Activated CD4-positive, alpha-beta T cell treated with anti-CD3 and anti-CD28 coated beads for 48 hours (primary cell): ENCODE data around the gene FAM240A.

ENCODE experiments used
- DNase-seq: peaks from one replicate; pipeline ENCODE4 v3.0.0-alpha.2; 2020

The FAM240A gene

DNA sequence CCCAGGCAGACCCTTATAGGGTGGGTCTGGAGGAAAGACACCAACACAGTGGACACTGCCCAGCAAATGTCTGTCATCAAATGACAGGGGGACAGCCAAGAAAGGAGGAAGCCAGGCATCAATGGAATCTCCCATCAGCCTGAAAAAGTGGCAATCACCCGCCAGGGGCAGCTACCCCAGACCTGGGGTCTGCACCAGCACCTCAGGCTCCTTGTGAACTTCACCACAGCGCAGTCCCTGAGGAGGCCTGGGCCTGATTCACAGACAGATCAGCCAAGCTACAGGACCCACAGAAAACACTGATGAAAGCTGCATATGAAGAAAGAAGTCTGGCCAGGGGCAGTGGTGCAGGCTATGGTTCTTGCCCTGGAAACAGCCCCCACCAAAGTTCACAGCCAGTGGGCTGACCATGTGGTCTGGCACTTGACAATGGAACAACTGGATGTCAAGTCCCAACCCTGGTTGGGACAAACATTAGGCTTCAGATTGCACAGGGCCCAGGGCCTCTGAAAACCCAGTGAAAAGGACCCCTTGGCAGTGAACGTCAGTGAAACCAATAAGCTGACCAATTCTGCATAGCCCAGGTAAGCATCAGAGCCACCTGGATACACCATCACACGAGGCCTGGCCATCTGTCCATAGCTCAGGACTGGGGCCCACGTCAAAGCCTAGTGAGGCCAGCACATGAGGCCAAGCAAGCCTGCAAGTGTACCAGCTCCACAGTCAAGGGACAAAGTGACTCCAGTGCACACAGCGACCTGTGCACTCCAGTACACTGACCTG is 52.1 kb downstream of the FAM240A start:
- no peak for DNase-seq

DNA sequence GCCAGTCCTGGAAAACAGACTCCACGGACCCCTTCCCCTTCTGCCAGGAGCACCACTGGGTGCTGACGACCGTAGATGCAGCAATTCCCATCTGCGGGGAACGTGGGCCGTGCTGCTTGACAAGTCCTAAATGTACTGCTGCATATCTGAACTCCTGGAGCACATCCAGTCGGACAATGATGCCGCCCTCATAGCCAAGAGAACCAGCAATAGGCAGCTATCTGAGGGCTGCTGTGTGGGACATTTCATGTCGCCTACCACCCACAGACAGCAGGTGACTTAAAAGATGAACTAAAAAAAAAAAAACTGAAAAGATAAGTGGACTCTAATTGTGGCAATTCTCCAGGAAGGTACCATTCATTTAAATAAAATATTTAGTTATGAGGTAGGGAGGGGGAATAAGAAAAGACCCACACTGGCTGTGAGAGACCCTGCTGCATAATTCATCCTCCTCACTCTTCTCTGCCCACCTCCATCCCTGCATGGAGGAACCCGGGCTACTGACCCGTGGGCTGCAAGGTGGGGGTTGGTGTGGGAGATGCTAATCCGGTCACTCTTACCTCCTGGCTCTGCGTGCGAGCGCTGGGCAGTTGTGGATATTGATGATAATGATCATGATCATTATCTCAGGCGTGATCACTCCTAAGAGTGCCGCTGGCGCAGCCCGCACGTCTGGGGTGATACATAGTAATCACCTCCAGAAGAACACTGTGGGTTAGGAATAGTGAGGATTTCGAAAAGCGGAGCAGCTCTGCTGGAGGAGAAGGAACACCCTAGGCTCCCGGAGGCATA is 52.8 kb downstream of the FAM240A start:
- peak; percentile 1 for DNase-seq

DNA sequence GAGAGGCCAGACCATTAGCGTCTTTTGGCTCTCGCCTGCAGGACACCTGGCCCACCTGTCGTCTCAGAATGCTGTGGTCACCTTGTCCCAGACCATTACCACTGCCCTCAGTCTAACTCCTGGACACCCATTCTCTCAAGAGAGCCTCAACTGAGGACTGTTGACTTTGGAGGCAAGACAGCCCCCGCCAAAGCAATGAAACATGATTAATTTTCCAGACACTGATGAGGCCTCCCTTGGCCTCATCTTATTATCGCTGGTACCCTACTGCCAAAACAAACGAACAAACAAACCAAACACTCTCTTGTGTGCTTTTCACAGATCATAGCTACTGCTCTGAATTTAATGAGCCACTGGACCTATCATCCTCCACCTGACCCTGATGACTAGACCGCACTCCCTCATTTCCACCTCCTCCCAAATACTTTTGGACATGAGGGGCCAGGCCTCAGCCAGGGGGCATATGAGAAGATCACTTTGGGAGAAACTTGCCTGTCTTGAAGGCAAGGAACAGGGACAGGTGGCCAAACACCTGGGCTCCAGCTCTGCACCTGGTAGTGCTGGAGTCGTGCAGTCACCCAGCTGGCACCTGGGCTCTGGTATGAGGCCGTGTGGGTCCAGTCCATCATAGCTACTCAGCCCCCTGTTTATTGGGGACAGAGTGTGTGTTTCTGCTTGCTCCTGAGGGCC is 53.6 kb downstream of the FAM240A start:
- DNase-seq, result peak; percentile 0

DNA sequence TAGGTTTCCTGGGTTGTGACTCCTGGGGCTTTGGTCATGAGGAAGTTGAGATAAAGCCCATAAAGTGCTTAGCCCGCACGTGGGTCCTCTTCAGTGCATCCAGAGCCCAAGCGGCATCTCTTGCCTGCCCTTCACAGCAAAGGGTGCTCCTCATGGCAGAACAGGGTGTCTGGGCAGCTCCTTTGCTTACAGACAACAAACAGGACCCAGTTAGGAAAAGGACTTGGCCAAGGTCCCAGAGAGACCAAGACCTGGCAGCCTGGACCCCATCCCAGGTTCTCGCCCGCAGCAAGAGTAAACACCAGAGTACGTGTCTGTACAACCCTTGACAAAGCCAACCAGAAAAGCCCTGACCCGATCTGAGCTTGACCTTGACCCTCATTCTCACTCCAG is 54.1 kb downstream of the FAM240A start:
- DNase-seq, result no peak

DNA sequence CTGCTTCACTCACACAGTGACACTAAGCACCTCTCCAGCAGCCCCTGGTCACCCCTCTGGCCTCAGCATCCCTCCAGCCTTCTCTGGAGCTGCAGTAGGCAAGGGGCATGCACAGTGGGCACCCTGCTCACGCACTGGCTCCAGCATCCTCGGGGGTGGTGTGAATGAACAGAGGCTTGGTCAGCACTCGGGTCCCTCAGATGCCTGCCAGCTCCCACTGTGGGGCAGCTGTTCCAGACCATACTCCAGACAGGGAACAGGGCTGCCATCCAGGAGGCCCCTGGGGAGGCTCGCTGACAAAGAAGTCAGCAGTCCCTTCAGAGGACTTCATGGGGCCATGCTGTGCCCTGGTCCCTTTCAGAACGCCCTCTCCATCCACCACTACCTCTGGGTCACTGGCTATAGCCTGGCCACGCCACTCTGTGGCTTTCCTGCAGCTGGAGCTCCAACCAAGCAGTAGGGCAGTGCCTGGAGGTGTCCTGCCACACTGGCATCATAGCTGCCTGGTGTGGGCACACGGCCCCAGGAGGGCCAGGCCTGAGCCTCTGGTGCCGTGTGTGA is 54.8 kb downstream of the FAM240A start:
- peak; percentile 1 for DNase-seq

DNA sequence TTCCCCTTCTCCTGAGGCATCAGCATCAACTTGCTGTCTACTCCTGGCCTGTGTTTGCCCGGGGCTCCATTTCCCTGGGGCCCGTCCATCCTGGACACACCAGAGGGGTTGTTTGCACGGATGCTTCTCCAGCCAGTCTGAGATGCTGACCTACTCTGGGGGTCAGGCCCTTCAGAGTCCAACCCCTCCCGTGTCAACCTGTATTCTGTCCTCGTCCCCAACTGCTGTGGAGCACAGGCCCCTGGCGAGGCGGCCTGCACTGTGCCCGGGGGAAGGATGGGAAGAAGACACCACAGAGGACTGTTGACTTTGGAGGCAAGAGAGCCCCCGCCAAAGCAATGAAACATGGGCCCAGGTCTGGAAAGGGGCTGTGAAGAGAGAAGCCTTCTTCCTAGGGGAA is 55.3 kb downstream of the FAM240A start:
- DNase-seq, result peak; percentile 2

DNA sequence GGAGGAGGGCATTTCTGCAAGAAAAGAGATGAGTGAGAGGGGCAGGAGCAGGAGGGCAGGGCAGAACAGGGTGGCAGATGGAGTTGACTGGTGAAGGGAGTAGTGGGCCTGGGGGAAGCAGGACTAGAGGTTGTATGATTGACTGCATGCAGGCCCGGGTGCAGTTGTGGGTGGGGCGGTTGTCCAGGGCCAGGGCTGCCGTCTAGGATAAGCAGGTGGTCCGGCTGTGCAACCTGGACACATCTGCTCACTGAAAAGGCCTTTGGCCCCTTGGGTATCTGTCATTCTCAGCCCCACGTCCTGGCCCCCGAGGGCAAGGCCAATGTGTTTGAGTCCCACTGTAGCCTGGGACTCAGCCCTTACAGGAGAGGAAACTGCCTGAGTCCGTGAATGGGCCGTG is 55.8 kb downstream of the FAM240A start:
- peak; percentile 0 for DNase-seq

DNA sequence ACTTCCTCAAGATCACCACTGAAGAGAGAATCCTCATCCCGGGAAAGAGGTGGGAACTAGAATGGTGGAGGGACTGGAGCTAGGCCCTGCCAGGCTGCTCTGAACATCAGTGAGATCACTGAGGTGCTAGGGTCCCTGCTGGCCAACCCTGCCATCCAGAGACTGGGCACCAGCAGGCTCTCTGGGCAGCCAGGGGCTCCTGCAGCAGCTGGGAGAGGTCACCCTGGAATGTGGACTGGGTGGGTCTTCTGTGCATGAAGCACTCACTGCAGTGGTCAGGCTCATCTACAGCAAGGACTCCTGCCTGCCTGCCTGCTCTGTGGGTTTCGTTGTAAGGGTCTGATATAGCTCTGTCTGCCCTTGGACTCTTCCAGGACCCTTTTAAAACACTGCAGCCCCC is 56.3 kb downstream of the FAM240A start:
- DNase-seq, result no peak

DNA sequence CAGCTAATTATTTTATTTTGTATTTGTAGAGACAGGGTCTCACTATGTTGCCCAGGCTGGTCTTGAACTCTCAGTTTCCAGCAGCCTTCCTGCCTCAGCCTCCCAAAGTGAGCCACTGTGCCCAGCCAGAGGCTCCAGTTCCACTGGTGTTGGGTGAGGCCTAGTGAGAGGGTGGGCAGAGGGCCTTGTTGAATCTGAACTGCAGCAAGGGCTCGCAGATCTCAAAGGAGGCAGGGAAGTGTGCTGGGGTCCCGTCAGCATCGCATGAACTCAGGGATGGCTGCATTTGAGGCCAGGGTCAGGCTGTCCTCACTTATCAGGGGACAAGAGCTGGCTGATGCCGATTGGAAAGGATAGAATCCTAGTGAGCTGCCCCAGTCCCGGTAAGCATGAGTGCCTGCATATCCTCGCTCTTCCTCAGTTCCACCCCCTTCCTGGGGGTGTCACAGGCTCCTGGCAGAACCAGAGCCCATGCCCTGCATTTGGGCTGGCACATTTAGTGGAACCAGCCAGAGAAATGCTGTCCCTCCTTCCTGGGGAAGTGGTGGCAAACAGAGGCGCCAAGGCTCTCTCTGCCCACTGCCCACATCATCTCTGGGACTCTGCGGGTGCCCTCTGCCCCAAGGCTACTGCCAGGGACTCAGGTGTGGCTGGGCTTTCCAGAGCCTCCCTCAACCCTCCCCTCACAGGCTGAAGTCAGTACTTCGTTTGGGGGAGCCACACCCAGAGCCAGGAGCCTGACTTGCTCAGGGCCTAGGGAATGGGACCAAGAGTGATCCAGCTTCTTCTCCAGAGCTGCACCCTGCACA is 57.1 kb downstream of the FAM240A start:
- DNase-seq, result no peak

DNA sequence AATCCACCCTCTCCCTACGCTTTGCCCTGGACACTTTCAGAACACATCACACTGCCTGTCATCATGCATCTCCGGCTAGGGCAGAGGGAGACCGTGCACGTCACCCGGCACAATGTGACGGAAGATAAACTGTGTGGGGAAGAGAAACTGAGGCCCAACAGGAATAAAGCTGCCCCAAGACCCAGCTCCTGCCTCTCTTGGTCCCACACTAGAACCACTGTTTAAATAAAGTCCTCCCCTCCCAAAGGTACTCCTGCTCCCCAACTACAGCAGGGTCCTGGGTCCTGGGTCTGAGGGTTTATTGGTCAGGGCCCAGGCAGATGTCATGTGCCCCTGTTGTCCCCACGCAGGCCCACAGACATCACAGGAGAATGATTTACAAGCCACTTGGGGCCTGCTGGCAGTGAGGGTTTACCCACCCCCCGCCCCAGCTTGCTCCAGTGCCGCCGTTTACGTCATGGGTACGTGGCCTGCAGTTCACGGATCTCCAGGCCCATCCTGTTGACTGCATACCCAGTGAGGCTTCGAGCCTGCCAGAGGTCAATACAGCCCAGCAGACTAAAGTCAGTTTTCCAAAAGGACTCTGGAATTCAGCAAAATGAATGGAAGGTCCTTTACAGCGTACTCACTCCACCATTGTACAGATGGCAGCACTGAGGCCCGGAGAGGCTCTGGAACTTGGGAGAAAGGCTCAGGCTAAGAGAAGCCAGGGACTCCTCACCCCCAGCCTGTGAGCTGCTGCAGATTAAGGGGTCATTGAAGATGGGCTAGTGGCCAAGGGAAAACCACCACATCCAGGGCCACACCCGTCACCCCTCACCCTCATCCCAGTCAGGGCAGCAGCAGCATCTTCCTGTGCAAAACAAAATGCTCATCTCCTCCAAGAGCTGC is 57.9 kb downstream of the FAM240A start:
- no peak for DNase-seq

DNA sequence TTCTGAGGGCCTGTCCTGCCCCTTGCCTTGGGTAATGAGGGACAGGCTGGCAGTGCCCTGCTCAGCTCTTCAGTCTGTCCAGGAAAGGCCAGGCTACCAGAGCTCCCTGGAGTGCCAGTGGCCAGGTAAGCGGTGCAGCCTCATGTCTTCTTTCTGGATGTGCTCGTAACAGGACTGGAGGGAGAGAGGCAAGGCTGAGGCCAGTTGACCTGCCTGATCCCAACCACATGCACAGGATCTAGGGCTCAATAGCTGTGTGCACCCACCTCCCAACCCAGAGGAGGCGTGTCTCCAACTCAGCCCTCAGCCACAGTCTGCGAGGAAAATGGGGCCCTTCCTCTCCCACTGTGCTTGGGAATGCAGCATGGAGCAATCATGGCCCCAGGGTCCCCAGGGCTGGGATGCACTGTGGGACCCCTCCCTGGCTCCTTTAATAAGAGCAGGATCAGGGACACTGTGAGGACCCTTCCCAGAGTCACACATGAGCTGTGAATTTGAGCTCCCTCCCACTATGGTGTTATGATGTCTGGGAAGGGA is 58.6 kb downstream of the FAM240A start:
- DNase-seq, result no peak

DNA sequence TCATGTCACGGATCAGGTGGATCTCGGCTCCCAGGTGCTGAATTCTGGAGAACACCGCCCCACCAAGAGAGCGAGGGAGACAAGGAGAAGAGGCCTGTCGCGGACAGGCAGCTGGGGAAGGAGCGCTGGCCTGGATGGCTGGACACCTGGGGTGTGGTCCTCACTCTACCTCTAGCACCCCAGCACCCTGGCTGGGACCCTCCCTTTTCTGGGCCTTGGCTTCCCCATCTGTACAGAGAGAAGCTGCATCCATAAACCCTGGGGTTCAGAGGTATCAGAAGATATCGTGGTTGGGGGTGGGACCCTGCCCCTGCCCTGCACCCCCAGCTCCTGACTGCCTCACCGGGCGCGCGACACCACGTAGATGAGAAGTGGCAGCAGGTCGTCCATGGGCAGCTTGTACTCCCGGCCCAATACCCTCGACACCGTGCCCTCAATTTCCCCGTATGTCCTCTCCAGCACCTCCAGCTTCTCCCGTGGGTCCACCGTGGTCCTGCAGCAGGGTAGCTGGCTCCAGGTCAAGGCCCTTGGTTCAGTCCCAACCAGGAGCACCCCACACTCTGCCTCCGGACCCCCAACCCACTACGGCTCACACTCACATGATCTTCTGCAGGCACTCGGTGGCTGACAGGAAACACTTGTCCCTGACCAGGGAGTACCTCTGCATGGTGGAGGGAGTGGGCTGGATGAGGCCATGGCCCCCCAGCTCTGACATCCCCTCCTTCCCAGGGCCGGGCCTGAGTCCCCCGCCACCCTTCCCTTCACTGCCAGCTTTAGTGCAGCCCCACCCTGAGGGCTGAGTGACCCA is 59.4 kb downstream of the FAM240A start:
- no peak for DNase-seq

DNA sequence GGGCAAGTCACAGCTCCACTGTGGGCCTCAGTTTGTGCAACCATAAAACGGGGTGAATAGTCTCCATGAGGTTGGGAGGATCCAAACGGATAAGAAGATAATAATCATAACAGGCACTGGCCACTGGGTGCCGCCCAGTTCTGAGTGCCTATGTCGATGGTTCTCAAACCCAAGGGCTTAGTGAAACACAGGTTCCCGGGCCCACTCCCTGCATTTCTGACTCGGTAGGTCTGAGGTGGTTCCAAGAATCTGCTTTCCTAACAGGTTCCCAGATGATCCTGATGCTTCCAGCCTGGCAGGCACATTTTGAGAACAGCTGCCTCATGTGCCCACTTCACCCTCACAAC is 60.0 kb downstream of the FAM240A start:
- DNase-seq, result no peak

DNA sequence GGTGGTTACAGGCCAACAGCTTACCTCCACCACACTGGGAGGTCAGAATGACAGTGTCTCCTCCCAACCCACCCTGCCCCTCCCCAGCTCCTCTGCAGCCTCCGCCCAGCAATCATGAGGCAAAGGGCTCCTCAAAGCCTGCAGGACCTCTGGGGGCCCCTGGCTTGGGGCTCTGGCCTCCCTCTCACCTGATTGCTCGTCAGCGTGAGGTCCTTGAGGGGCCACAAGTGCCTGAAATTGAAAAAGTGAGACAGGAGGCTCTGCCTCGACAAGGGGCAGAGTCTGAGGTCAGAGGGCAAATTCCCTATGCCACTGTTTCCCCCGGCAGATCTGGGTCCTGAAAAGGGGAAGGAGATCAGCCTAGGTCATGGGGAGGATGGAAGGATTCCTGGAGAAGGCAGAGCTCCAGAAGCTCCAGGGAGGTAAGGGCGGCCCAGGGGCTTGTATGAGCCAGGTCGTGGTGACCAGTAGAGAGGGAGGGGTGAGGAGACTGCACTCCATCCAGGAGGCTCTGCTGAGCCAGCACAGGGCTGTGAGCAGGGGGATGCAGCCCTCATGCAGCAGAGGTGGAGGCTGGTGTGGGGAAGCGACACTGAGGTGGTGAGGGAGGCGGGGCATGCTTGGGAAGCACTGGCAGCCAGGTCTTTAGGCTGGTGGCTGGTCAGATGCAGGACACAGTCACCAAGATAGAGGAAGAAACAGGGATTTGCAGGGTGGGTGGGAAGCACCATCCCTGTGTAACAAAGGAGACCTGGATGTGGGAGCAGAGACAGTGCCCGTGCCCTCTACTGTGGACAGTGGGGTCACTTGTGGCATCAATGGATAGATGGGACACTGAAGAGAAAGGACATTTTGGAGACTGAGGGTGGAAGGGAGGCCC is 61.1 kb downstream of the FAM240A start:
- no peak for DNase-seq

DNA sequence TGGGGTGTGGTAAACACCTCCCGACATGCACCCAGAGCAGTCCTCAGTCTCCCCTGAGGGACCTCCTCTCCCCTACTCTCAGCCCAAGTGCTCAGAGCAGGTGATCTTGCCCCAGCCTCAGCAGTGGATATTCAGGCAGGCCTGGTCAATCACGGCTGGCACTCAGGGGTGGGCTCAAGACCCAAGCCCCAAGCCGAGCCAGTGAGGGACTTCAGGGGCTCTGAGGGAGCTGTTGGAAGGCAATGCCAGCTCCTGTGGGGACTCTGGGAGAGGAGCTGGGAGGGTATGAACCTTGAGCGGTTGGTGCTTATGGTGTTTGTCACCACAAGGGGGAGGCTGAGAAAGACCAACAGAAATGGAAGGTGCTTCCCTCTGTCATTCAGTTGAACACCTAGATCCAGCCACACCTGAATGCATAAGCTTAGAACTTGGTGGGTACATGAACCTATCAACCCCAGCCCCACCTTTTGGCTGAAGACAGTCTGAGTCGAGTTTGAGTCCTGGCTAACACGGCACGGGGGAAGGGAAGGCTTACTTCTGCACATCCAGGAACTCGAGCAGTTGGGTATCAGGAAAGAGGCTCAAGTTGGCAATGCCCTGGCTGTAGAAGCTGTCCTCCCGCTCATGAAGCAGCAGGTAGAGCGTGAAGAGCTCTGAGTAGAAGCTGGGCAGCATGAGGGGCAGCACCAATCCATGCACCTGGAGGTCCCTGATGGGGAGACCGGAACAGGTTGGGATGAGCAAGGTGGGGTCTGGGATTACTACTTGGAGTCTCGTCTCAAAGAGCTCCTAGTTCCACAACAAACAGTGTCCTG is 61.9 kb downstream of the FAM240A start:
- no peak for DNase-seq

DNA sequence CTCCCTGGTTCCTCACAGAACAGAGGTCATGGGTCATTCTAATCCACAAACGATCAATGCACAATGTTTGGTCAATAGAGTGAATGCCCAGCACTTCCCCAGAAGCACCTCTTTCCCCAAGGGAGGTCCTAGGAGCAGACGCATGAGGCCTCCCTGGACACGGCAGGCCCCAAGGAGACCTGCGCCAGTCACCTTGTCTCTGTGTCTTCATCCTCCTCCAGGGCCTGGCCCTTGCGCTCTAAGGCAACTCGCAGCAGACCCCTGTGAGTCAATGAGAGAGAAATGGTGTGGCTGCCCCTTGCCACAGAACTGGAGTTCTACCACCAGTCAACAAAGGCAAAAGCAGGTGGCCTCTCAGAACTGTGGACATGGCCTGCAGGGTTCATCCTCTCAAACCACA is 63.1 kb downstream of the FAM240A start:
- no peak for DNase-seq
